Neural progenitor cell (in vitro differentiated cells): Measurements from ENCODE around the gene ZNF652. TPM values are rescaled to one million over a fixed set of nuclear protein-coding genes. Genes with fewer than 3 reads are reported as not detected.

Source experiments
- DNase-seq: peaks from one replicate; pipeline ENCODE4 v3.0.0-alpha.2; 2016; ENCODE audit warnings: low spot score
- H2AFZ ChIP-seq: fragments of 200-600 bp; sonication (generic); replicated peaks from 2 replicates; pipeline ENCODE4 v1.6.1; 2016; ENCODE audit warnings: antibody characterized with exemption
- H3F3A ChIP-seq: fragments of 200-600 bp; sonication (generic); 2 replicates; pipeline ENCODE4 v1.6.1; 2016; ENCODE audit warnings: antibody characterized with exemption, low read depth
- H3K27ac ChIP-seq: fragments of 200-600 bp; sonication (generic); 2 replicates; pipeline ENCODE4 v1.5.1; 2016; ENCODE audit warnings: mild to moderate bottlenecking
- H3K27me3 ChIP-seq: fragments of 200-600 bp; sonication (generic); 2 replicates; pipeline ENCODE4 v1.6.1; 2016; ENCODE audit warnings: mild to moderate bottlenecking, moderate library complexity
- H3K36me3 ChIP-seq: fragments of 200-600 bp; sonication (generic); 2 replicates; pipeline ENCODE4 v1.5.1; 2016
- H3K4me1 ChIP-seq: fragments of 200-600 bp; sonication (generic); 2 replicates; pipeline ENCODE4 v1.6.1; 2016; ENCODE audit warnings: mixed run types
- H3K4me2 ChIP-seq: fragments of 200-600 bp; sonication (generic); 2 replicates; pipeline ENCODE4 v1.6.1; 2016
- H3K4me3 ChIP-seq: fragments of 200-600 bp; sonication (generic); 2 replicates; pipeline ENCODE4 v1.5.1; 2016
- H3K79me2 ChIP-seq: fragments of 200-600 bp; sonication (generic); 2 replicates; pipeline ENCODE4 v1.6.1; 2016; ENCODE audit warnings: low read depth
- H3K9ac ChIP-seq: fragments of 200-600 bp; sonication (generic); 2 replicates; pipeline ENCODE4 v1.6.1; 2016
- H3K9me3 ChIP-seq: fragments of 200-600 bp; sonication (generic); 2 replicates; pipeline ENCODE4 v1.5.1; 2016; ENCODE audit warnings: low read depth
- H4K20me1 ChIP-seq: fragments of 200-600 bp; sonication (generic); 2 replicates; pipeline ENCODE4 v1.6.1; 2016; ENCODE audit warnings: low read depth
- H3K27ac Mint-ChIP-seq: 3 replicates; pipeline ENCODE4 v1.8.0; 2021; ENCODE audit warnings: mixed read lengths
- H3K27me3 Mint-ChIP-seq: 2 replicates; pipeline ENCODE4 v1.8.0; 2022; ENCODE audit warnings: low read depth, mild to moderate bottlenecking, inconsistent platforms, moderate library complexity, mixed read lengths; ENCODE audit not compliant: insufficient read depth
- H3K36me3 Mint-ChIP-seq: 3 replicates; pipeline ENCODE4 v1.8.0; 2021; ENCODE audit warnings: mixed read lengths
- H3K4me1 Mint-ChIP-seq: 3 replicates; pipeline ENCODE4 v1.8.0; 2021; ENCODE audit warnings: mixed read lengths
- H3K4me3 Mint-ChIP-seq: 3 replicates; pipeline ENCODE4 v1.8.0; 2021; ENCODE audit warnings: mild to moderate bottlenecking, moderate library complexity, mixed read lengths
- H3K9me3 Mint-ChIP-seq: 3 replicates; pipeline ENCODE4 v1.8.0; 2020; ENCODE audit warnings: mixed read lengths
- EZH2 ChIP-seq: fragments of 200-600 bp; sonication (generic); IDR thresholded peaks from 2 replicates; pipeline ENCODE4 v1.6.1; 2017; ENCODE audit warnings: antibody characterized with exemption, mild to moderate bottlenecking, moderate library complexity
- EZH2phosphoT487 ChIP-seq: fragments of 200-600 bp; sonication (generic); IDR thresholded peaks from 2 replicates; pipeline ENCODE4 v1.6.1; 2017; ENCODE audit warnings: antibody characterized with exemption
- total RNA-seq: library from RNA; depleted of rRNA; stranded (reverse); fragments of >200 nt; gene quantifications from 2 replicates; pipeline ENCODE4 v1.2.3, GENCODE V29; 2015; ENCODE audit warnings: low replicate concordance
- TF ChIP-seq, protein P1 (sequence below): fragments of 200-600 bp; sonication (generic); IDR thresholded peaks from 2 replicates; pipeline ENCODE4 v1.5.1; 2017; ENCODE audit warnings: antibody characterized with exemption, mild to moderate bottlenecking

ZNF652 gene
- total RNA-seq, 1 donor from 2014 or later, result 55.7 TPM

- Histone ChIP-seq H3K4me1 (no peaks in the 10 kb centered on the region), H3K9ac (no peak overlapping the region), H3K36me3 (no peaks in the 10 kb centered on the region), H3K4me2 (no peak overlapping the region), H2AFZ (no peak overlapping the region), H4K20me1 (peaks cover 40% of the 10 kb centered on the region), H3K27ac (no peak overlapping the region), H3K27me3 (no peaks in the 10 kb centered on the region), H3F3A (no peaks in the 10 kb centered on the region), H3K4me3 (no peak overlapping the region), H3K79me2 (peaks cover 89% of the 10 kb centered on the region), H3K9me3 (no peaks in the 10 kb centered on the region)
- no peak for DNase-seq
- no peak for TF ChIP-seq EZH2
- TF ChIP-seq EZH2phosphoT487, result no peak
- TF ChIP-seq, protein P1, sequence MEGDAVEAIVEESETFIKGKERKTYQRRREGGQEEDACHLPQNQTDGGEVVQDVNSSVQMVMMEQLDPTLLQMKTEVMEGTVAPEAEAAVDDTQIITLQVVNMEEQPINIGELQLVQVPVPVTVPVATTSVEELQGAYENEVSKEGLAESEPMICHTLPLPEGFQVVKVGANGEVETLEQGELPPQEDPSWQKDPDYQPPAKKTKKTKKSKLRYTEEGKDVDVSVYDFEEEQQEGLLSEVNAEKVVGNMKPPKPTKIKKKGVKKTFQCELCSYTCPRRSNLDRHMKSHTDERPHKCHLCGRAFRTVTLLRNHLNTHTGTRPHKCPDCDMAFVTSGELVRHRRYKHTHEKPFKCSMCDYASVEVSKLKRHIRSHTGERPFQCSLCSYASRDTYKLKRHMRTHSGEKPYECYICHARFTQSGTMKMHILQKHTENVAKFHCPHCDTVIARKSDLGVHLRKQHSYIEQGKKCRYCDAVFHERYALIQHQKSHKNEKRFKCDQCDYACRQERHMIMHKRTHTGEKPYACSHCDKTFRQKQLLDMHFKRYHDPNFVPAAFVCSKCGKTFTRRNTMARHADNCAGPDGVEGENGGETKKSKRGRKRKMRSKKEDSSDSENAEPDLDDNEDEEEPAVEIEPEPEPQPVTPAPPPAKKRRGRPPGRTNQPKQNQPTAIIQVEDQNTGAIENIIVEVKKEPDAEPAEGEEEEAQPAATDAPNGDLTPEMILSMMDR, result no peak
- peaks cover 2% of the 10 kb centered on the region for H3K27me3 Mint-ChIP-seq
- H3K27ac Mint-ChIP-seq, result no peak overlapping the region
- H3K4me1 Mint-ChIP-seq, result peaks cover 2% of the 10 kb centered on the region
- peaks cover 6% of the 10 kb centered on the region for H3K36me3 Mint-ChIP-seq
- no peak overlapping the region for H3K4me3 Mint-ChIP-seq
- H3K9me3 Mint-ChIP-seq, result peaks cover 4% of the 10 kb centered on the region
Measured at GRCh38 chr17:49352587-49353154, 9.4 kb downstream of the ZNF652 start.

- Histone ChIP-seq H3F3A (no peaks in the 10 kb centered on the region), H3K79me2 (peaks cover 89% of the 10 kb centered on the region), H3K4me1 (no peaks in the 10 kb centered on the region), H3K27me3 (no peaks in the 10 kb centered on the region), H4K20me1 (peaks cover 31% of the 10 kb centered on the region), H2AFZ (no peak overlapping the region), H3K4me3 (no peak overlapping the region), H3K9me3 (no peaks in the 10 kb centered on the region), H3K4me2 (no peak overlapping the region), H3K36me3 (no peaks in the 10 kb centered on the region), H3K9ac (no peak overlapping the region), H3K27ac (no peak overlapping the region)
- DNase-seq, result no peak
- H3K27ac Mint-ChIP-seq, result no peak overlapping the region
- H3K27me3 Mint-ChIP-seq, result peaks cover 2% of the 10 kb centered on the region
- no peak overlapping the region for H3K4me3 Mint-ChIP-seq
- H3K4me1 Mint-ChIP-seq, result no peaks in the 10 kb centered on the region
- TF ChIP-seq, protein P1, result no peak
- TF ChIP-seq EZH2 (no peak), EZH2phosphoT487 (no peak)
- peaks cover 4% of the 10 kb centered on the region for H3K9me3 Mint-ChIP-seq
- peaks cover 6% of the 10 kb centered on the region for H3K36me3 Mint-ChIP-seq
Measured at GRCh38 chr17:49351572-49352140, 10.4 kb downstream of the ZNF652 start.

GRCh38 chr17:49349541-49349940, 12.5 kb downstream of the ZNF652 start:
- H3K9ac ChIP-seq, result no peak overlapping the region
- H3K27ac Mint-ChIP-seq, result no peak overlapping the region

More at GRCh38 chr17:49349541-49349940, 12.5 kb downstream of the ZNF652 start:
- Mint-ChIP-seq H3K9me3 (peaks cover 4% of the 10 kb centered on the region), H3K4me1 (no peaks in the 10 kb centered on the region), H3K4me3 (no peak overlapping the region), H3K36me3 (peaks cover 7% of the 10 kb centered on the region), H3K27me3 (peaks cover 2% of the 10 kb centered on the region)
- H3K27ac ChIP-seq, result no peak overlapping the region
- peaks cover 88% of the 10 kb centered on the region for H3K79me2 ChIP-seq
- H2AFZ ChIP-seq, result no peak overlapping the region
- H3K27me3 ChIP-seq, result no peaks in the 10 kb centered on the region
- TF ChIP-seq, protein P1, result no peak
- no peak for TF ChIP-seq EZH2
- no peak for TF ChIP-seq EZH2phosphoT487
- H3K36me3 ChIP-seq, result no peaks in the 10 kb centered on the region
- H3K4me2 ChIP-seq, result no peak overlapping the region
- no peaks in the 10 kb centered on the region for H3F3A ChIP-seq
- peaks cover 20% of the 10 kb centered on the region for H4K20me1 ChIP-seq
- no peaks in the 10 kb centered on the region for H3K4me1 ChIP-seq
- H3K9me3 ChIP-seq, result no peaks in the 10 kb centered on the region
- no peak overlapping the region for H3K4me3 ChIP-seq
- no peak for DNase-seq
